CD4-positive, alpha-beta T cell treated with Interleukin-6 at 100 ng/mL for 8 hours (primary cell): ENCODE measurements around the gene CAMK2B.

ENCODE experiments used
- DNase-seq: peaks from one replicate; pipeline ENCODE4 v3.0.0-alpha.2; 2020; ENCODE audit warnings: mixed read lengths, low spot score

Gene CAMK2B

DNA sequence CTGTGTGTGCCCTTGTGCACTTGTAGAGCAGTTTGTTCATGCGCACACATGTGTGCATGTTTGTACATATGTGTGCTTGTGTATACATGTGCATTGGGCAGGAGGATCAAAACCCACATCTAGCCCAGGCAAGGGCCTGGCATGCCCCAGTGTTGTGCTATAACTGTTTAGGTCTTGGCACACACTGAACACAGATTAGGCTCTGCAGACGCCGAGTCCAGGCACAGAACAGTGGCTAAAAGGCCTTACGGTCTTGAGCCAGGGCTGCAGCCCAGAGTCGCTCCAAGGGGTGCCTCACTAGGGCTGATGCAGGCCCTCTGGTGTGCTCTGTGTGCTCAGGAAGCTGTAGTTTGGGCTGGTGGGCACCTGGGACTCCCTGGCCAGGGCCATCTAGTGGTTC, 68.9 kb downstream of the CAMK2B start:
- no peak for DNase-seq

DNA sequence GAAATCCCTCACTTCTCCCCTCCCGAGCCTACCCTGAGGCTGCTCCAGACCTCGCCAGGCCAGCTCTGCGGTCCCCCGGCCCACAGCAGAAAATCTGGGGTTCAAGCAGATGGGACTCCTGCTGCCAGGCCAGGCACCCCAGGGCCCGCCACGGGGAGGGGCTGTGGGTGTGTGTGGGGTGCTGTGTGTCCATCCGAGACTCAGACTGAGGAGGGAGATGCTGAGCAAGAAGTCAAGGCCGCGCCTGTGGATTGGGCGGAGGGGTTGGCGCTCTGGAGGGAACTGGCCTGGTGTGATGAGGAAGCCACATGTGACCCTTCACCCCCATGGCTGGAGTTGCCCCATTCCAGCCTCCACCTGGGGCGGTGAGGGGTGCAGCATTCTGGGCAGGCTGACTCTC, 73.5 kb downstream of the CAMK2B start:
- no peak for DNase-seq

DNA sequence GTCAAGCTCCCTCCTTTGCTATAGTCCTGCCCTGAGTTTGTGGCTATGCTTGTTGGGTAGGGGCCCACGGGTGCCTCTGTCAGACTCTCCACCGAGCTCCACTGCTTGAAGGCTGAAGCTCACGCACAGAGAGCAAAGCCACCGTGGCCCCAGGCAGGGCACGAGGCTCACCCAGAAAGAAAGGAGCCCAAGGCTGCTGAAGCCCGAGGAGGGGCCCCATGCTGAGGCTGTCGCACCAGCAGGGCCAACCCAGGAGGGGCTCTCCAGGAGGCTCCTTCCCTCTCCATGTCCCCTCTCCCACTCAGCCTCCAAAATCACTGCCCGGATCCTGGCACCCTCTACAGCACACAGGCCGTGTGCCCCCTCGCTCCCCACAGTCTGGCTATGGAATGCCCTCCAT, 74.1 kb downstream of the CAMK2B start:
- DNase-seq = no peak

DNA sequence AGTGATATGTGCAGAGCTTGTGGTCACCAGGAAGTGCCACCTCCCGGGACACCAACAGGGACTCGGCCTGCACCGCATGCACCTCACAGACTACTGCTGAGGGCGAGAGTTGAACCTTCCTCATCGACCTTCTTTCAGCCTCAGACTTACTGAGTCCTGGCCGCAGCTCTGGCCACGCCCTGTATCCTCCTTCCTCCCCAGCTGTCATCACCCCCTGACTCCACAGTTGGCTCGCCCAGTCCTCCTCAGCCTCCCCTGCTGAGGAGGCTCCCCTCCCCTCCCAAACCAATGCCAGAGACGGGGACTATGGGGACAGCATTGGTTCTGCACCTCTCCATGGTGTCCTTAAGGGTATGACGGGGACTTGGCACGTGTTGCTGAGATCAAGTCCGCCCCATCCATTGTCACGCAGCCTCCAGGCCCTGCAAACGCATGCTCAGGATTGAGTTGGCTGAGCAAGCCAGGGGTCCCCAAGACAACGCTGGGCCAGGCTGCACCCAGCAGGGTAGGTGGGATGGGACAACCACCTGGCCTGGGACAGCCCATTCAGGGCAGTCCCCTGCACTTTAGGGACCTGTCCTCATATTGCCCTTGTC, 75.7 kb downstream of the CAMK2B start:
- DNase-seq = no peak

DNA sequence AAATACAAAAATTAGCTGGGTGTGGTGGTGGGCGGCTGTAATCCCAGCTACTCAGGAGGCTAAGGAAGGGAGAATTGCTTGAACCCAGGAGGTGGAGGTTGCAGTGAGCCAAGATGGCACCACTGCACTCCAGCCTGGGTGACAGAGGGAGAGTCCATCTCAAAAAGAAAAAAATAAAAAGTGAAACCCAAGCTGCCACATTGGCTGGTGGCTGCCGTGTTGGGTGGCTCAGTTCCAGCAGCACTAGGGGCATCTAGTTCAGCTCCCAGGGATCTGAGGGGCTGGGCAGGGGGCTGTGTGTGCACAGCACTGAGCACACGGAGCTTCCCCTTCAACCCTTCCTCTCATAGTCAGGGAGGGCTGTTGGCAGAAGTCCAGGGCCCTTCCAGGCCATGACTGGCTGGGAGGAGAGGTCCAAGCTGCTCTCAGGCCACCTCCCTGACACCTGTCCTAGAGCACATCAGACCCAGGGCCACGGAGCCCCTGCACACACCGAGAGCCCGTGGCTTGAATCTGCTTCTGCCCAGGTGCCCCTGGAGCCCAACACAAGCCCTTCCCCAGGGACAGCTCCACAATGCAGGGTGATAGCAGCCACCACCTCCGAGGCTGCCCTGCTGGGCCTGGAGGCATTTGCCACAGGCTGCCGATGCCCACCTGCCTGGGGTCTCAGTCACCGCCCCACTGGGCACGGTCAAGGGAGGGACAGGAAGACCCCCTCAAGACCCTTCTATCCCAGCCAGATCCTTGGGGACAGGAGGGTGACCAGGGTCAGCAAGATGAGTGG, 77.3 kb downstream of the CAMK2B start:
- no peak for DNase-seq

DNA sequence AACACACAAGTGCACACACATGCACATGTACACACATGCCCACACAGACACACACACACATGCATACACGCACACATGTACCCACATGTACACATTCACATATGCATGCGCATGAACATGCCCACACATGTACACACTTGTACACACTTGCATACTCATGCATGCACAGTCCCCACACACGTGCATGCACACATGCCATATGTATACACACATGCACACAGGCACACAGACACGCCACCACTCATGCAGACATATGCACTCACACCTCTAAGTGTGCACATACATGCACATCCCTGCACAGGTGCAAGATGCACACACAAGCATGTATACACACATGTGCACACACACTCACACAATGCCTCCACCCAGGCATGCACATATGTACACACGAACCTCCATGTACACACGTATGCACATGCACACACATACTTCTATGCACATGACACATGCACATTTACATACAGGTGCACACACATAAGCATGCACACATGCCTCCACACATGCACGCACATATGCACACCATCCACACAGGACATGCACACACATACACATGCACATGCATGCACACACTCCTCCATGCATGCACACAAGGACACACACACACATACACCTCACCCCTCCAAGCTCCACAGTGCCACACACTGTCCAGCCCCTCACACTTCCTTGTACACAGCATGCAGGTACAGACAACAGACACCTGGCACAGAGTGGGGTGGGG, 78.8 kb downstream of the CAMK2B start:
- no peak for DNase-seq

DNA sequence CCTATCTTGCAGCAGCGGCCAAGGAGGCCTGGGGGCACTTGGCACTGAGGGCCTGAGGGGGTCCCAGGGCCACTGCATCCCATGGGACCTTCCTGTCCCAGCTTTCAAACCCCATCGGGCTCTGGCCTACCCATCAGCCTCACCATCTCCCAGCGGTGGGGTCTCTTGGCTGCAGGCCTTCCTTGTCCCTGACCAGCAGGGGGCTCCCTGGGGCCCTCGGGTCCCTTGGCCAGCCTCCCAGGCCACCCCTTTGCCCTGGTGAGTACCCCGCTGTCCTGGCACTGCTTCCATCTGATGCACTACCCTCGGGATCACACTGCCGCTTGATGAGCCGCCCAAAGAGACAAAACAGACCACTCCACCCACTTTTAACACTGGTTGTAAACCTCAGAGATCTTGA, 81.1 kb downstream of the CAMK2B start:
- DNase-seq = no peak

DNA sequence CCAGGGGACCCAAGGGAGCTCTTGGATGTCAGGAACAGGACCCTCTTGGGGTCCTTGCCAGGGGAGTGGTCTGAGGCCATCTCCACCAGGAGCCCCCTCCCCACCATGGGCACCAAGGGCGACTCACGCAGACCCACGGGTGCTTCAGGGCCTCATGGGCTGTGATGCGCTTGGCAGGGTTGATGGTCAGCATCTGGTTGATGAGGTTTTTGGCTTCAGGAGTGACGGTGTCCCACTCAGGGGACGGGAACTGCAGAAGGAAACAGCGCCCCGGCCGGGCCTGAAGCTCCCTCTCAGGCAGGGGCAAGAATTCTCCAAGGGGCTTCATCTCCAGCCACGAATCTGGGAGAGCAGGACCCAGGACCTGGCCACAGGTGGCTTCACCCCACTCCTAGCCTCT, 83.3 kb downstream of the CAMK2B start:
- DNase-seq = no peak

DNA sequence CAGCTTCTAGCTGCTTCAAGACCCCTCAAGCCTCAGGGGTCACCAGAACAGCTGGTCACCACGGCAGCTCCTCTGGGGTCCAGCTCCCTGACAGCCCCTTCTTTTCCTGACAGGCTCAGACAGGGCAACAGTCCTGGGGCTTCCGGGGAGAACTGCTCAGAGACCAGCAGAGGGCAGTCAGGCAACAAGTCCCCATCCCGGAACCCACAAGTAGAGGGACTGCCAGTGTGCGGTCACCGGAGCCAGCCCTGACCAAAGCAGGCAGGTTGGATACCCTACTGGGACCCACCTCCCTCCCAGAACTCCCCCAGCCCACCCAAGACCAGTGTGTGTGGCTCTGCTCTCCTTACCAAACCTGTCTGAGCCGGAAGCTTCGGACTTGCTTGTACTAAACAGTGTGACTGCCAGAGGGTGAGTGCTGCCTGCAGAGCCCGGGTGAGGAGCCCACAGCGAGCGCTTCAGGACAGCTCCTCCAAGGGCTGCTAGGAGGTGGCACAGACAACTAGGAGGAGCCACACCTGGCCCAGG, 84.3 kb downstream of the CAMK2B start:
- peak; percentile 60 for DNase-seq

DNA sequence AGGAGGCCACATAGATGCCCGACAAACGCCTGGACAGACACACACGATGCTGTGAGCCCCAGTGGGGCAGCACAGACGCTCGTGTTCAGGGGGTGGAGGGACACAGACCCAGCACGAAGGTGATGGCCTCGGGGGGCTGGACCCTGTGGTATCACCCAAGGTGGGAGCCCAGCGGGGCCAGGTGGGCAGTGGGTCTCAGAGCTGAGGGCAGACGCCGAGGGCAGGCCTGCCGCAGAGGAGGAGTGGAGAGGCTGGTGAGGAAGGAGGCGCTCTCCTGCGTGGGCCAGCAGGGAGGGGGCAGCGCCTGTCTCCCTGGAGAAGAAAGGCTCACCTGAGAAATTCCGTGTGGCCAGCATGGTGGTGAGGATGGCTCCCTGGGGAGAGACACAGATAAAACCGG, 85.0 kb downstream of the CAMK2B start:
- DNase-seq = no peak

DNA sequence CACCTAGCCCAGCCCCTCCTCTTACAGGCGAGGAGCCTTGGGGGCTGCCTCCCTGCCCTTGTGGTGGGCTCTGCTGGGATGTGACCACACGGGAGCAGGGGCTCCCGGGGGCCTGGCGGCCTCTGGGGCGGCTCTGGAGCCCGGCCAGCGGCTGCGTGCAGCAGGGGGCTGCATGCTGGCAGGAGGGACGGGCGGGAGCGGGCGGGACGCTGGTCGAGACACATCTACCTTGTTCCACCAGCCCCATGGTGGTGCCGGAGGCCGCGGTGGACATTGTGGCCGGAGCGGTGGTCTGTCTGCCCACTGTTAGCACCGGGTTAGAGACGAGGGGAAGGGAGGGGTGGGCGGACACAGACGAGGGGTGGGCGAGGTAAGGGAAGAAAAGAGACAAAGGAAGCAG, 86.0 kb downstream of the CAMK2B start:
- DNase-seq = no peak

DNA sequence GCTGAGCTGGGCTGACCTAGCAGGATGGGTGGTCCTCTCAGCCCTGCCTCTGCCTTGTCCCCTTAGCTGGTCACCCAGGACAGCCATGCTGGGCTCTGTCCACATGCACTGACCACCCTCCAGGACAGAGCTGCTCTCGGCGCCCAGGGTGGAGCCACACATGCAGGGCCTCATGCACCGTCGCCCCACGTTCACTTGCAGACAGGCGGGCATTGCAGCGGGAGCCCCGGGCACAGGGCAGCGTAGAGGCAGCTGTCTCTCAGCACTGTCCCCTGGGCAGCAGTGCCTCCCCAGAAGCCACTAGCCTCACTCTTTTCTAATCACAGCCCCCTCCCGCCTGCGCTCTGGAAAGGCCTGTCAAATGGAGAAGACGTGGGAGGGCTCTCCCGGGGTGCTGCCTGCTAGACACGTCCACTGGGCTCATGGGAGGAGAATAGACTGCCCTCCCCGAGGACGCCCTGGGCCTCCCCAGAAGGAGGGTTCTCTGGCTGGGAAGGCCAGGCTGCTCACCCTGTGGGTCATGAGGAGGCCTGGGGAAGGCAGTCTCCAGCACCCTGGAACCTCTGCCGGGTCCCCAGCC, 87.2 kb downstream of the CAMK2B start:
- DNase-seq = no peak

DNA sequence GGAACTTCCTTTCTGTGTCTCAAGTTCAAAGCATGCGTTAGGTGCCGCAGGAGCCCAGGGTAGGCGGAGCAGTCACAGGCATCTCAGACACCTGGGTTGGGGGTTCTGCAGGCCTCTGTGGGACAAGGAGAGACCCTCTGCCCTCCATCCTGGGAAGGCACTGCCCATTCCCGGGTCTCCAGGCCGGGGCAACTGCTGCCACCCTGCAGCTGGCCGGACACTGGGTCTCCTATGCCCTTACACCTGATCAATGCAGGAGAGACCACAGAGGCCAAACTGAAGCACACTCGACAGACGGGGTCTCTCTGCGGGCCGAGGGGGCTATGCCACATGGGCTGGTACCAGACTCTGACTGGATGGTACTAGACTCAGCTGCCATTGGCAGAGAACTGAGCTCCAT, 87.7 kb downstream of the CAMK2B start:
- DNase-seq = no peak

DNA sequence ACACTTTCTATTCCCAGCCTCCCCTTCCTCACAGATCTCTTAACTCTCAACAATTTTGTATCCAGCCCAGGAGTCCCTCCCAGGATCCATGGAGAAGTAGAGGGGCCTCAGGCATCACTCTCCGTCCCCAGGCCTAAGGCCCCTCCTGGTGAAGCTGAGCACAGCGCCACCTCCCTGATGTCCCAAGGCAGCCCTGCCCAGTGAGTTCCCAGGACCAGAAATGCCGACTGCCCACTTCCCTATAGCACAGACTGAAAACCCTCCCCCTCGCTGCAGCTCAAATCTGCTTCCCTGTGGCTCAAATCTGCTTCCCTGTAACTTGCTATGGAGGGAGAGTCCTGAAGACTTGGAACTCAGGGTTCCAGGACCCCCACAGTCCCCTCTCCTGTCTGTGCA, 89.1 kb downstream of the CAMK2B start:
- DNase-seq = no peak

DNA sequence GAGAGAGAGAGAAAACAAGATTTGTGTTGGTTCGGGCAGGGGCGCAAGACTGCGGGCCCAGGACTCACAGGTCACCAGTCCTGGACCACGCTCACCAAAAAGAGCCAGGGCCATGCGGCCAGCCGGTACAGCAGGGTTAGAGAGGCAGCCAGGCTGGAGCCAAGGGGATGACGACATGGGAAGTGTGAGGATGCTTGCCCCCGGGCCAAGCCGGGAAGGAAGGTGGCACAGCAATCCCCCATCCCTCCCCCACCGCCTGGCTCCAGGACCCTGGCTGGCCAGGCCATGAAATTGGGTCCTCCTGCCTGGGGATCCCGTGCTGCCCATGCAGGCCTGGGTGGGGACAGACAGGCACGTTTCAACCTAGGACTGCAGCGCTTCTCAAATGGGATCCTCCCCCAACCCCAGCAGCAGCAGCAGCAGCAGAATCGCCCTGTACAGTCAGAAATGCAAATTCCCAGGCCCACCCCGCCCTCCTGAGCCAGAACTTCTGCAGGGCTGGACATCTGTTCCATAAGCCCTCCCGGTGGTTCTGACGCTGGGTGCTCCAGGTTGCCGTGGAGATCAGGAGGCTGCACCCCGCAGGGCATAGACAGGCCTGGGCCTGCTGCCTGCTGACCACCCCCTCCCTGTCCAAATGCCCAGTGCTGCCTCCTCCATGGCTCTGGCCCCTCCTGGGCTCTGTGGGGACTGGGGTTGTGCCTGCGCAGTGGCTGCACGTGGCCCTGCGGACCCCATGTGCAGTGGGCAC, 89.6 kb downstream of the CAMK2B start:
- DNase-seq = no peak

DNA sequence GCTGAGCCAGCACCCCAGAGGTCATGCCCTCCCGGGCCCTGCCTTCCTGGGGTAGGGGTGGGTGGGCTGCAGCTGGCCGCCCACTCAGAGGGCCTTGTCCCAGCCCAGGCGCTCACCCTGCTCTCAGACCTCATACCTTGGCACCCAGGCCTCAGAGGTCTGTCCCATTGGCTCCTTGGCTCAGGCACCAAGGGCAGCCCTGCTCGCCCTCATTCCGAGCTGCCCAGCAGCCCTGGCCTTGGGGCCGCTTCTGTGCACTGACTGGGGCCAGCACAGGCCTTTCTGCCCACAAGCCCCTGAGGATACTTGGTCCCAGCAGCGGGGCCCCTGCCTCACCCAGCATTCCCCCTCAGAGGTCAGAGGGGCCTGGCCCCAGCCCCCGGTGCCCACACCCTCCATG, 90.3 kb downstream of the CAMK2B start:
- no peak for DNase-seq

DNA sequence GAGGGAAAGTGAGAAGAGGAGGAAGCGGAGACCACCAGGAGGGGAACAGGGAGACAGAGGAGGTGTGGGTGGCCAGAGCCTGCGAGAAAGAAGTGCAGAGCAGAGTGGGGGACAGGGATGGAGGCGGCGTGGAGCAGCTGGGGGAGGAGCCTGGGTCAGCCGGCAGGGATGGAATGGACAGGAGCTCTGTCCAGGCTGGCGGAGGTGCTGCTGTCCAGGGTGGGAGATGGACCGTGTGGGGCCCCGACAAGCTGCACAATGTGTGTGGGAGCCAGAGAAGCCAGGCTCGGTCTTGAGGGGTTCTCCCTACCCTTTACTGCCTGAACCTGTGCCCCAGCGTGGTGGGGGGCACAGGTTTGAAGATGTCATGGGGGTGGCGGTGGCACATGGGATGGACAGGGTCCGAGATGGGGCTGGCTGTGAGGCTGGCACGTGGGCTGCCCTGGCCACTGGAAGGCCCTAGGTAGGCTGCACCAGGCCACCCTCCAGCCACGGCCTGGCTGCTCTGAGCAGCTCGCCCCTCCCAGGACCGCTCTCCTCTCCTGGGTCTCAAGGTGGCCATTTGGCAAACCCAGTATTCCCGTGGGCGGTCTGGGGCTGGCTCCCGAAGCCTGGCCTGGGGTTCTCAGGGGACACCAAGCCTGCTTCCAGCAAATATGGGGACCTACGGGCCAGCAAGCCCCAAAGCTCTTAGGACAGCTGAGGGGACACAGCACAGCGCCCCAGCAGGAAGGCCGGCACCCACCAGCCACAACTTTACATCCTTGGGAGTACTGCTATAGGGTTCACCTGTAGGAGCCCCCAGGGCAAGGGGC, 92.3 kb downstream of the CAMK2B start:
- no peak for DNase-seq

DNA sequence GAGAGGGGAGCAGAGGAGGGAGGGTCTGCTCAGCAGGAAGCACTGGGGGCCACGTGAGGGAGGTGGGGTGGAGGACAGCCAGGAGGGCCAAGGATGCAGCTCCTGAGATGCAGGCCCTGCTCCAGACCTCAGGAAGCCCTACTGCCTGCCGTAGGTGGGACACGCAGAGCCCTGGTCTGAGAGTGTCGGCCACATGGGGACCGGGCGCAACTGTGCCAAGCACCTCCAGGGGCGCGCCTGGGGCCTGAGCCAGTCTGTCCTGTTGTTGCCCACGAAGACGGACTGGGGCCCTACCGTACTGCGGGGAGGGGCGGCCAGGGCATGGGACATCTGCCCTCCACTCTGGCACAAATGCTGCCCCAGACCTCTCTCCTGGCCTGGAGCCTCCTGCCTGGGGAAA, 93.0 kb downstream of the CAMK2B start:
- no peak for DNase-seq

DNA sequence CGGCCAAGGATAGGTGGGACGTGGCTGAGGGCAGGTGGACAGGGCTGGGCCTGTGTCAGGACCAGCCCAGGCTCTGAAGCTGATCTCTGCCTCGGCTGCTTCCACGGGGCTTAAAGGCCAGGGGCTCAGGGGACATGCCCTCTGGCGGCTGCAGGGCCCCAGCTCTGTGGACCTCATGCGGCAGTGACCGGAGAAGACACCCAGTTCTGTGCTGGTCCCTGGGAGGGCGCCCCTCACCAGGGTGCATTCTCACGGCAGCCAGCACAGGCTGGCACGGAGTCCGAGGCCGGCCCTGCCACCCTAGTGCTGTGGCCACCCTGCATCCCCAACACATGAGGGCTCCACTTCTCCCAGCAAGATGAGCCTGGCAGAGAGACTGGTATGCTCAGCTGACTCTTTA, 94.3 kb downstream of the CAMK2B start:
- no peak for DNase-seq

DNA sequence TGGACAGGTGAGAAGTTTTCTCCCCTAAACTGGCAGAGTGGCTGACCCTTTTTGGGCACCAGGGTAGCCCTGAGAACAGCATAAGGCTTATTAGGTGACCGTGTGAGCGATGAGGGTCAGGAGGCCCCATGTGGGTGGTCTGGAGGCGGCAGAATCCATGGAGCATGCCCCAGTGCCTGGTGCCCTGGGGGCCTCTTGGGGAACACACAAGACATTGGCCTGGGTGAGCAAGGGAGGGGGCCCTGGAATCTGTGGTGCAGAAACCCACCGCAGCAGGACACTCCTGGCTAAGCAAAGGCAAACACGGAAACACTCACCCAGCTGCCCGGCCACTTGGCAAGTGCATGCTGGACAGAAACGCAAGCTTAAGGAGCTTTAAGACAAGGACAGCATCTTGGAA, 95.1 kb downstream of the CAMK2B start:
- no peak for DNase-seq

DNA sequence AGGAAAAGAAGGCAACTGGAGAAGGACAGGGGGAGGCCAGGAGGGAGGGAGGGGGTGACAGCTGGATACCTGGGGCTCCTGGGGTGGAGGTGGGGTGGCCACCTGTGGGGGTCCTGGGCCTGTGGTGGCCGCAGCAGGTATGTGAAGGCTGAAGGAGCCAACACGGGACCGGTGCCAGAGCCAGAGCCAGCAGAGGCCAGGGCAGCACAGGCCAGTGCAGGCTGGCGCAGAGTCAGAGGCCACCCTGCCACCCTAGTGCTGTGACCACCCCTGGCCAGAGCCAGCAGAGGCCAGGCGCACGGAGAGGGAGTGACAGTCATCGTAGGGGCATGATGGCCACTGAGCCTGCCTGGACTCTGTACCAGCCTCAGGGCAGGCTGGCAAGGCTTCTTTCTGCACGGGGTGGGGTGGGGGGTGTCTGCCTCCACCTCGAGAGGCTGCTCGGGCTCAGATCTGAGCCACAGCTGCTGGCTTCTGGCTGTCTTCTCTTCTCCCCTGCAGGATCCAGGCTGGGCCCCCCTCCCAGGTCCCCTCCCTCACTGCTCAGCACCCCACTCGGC, 95.8 kb downstream of the CAMK2B start:
- DNase-seq = no peak
